ENCODE measurements around the gene CECR2. TPM values are rescaled to one million over a fixed set of nuclear protein-coding genes. Genes with fewer than 3 reads are reported as not detected.

CECR2 gene
- total and polyA plus RNA-seq, 10 of the 15 experiments (the other 5 are each of a cell fraction or from before 2014, with no cell fraction given), result 0.01 to 0.08 (median 0.01) TPM; not detected in 7

- H4K20me1 ChIP-seq (ENCODE audit: control insufficient read depth, insufficient read depth), result no peaks in the 10 kb centered on the region
- H3K9me3 ChIP-seq (replicated peaks; ENCODE audit: control insufficient read depth, insufficient read depth, low read length), result no peaks in the 10 kb centered on the region
- WGBS (ENCODE audit: insufficient coverage, insufficient replicate concordance, low lambda C conversion rate, missing lambda C conversion rate), result 43% methylated on average over 17 of the region's 17 CpGs
- no peak overlapping the region for H3K4me2 ChIP-seq (ENCODE audit: control insufficient read depth, insufficient read depth)
- no TSS peak for BruUV-seq (replicated peaks)
- no peak overlapping the region for H3K9ac ChIP-seq (ENCODE audit: control insufficient read depth, insufficient read depth, low read length)
- DNase-seq (ENCODE audit: low read depth, low spot score), result no peak
- RAD21 ChIA-PET (ENCODE audit: unreplicated experiment), result no interaction called here
- H3K27me3 ChIP-seq (replicated peaks in 1 of 2; ENCODE audit: control insufficient read depth in 2 of 2, insufficient read depth in 2 of 2, low read length in 1 of 2), result no peaks in the 10 kb centered on the region; a peak in 1 of 4 replicates
- CTCF ChIA-PET, result no interaction called here
- H3K79me2 ChIP-seq (ENCODE audit: control insufficient read depth, insufficient read depth, low read length), result no peaks in the 10 kb centered on the region
- no peak overlapping the region for H2AFZ ChIP-seq (ENCODE audit: control insufficient read depth, low read depth, low read length)
- H3K4me1 ChIP-seq (ENCODE audit: control insufficient read depth, insufficient read depth, low read length), result no peaks in the 10 kb centered on the region
- TF ChIP-seq LARP7 (IDR thresholded peaks at IDR 0.05) (no peak), NFYB (IDR thresholded peaks at IDR 0.05; ENCODE audit: insufficient read depth, low read depth, low read length) (no peak), E2F8 (IDR thresholded peaks at IDR 0.05; ENCODE audit: low read depth, partially characterized antibody) (no peak), RB1 (IDR thresholded peaks at IDR 0.05; ENCODE audit: borderline replicate concordance) (no peak), HDGF (IDR thresholded peaks at IDR 0.05) (no peak), ZNF622 (IDR thresholded peaks at IDR 0.05) (no peak), SMAD5 (IDR thresholded peaks at IDR 0.05; ENCODE audit: low read depth) (no peak), E4F1 (IDR thresholded peaks at IDR 0.05; ENCODE audit: borderline replicate concordance, partially characterized antibody) (no peak), SP1 (IDR thresholded peaks at IDR 0.05; ENCODE audit: low read depth, low read length) (no peak), JUND (IDR thresholded peaks at IDR 0.05; ENCODE audit: low read depth, low read length) (no peak), MTA3 (IDR thresholded peaks at IDR 0.05; ENCODE audit: borderline replicate concordance, low read length) (no peak), BACH1 (IDR thresholded peaks at IDR 0.05; ENCODE audit: borderline replicate concordance) (no peak), NBN (IDR thresholded peaks at IDR 0.05) (no peak), TCF12 (IDR thresholded peaks at IDR 0.05; ENCODE audit: low read depth, low read length) (no peak), SIN3A (IDR thresholded peaks at IDR 0.05; ENCODE audit: low read depth, low read length) (no peak), TARDBP (IDR thresholded peaks at IDR 0.05; ENCODE audit: borderline replicate concordance) (no peak), IRF4 (IDR thresholded peaks at IDR 0.05; ENCODE audit: low read depth, low read length) (no peak), RELA (IDR thresholded peaks at IDR 0.05; ENCODE audit: borderline replicate concordance, partially characterized antibody) (no peak), WRNIP1 (IDR thresholded peaks at IDR 0.05; ENCODE audit: borderline replicate concordance, low read depth, low read length) (no peak)
- H3K36me3 ChIP-seq (ENCODE audit: control insufficient read depth in 2 of 2, insufficient read depth in 2 of 2, low read length in 1 of 2), result no peaks in the 10 kb centered on the region
- SMC1A ChIA-PET (ENCODE audit: uncharacterized antibody, unreplicated experiment), result no interaction called here
- H3K4me3 ChIP-seq, result no peak overlapping the region
- intact Hi-C loops (cut with micrococcal nuclease; ENCODE audit: unreplicated experiment) (no loop called here), in situ Hi-C loops (cut with MboI) (no loop called here)
- 0 out of 3 replicates have a peak, but pooled peaks have one; percentile 21 for ATAC-seq
- H3K27ac ChIP-seq (ENCODE audit: control insufficient read depth, insufficient read depth), result no peak overlapping the region
- POLR2A ChIA-PET, result no interaction called here
- FAIRE-seq, result no peak
Measured at GRCh38 chr22:17443405-17444203, 74.3 kb downstream of the CECR2 start.
